ENCODE data around the gene CARD10. TPM values are rescaled to one million over a fixed set of nuclear protein-coding genes. Genes with fewer than 3 reads are reported as not detected.

Gene CARD10
- total RNA-seq, 1 experiment from 2014 or later = 63.9 TPM

DNA sequence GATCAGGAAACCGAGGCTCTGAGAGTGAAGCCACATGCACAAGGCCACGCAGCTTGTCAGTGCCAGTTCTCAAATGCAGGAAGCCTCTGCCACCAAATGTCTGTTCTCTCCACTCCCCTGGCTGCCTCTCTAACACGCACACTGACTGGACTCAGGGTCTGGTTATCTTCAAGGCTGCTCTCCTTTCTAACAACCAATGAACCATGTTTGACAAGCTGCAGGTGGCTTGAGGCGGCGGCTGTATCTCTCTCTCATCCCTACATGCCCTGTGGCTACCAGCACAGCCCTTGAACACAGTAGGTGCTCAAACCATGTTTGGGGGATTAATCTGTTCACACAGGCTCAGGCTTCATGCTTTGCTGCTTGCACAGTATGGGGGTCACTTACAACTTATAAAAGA, 56.8 kb downstream of the CARD10 start:
- POLR2A ChIA-PET (ENCODE audit: unreplicated experiment) = no interaction called here
- Histone ChIP-seq H3K9me2 (ENCODE audit: insufficient read depth) (no peaks in the 10 kb centered on the region), H3K4me1 (replicated peaks; ENCODE audit: insufficient read depth) (no peaks in the 10 kb centered on the region), H3K27ac (no peak overlapping the region), H2AFZ (no peak overlapping the region), H3K9me3 (ENCODE audit: insufficient read depth, low read depth) (no peaks in the 10 kb centered on the region), H3K4me3 (no peak overlapping the region), H3K36me3 (ENCODE audit: low read depth) (no peaks in the 10 kb centered on the region), H3K27me3 (ENCODE audit: insufficient read depth, low read depth) (no peaks in the 10 kb centered on the region), H4K20me1 (ENCODE audit: insufficient read depth) (no peaks in the 10 kb centered on the region), H3K4me2 (no peak overlapping the region), H3K79me2 (ENCODE audit: low read depth) (no peaks in the 10 kb centered on the region), H3F3A (ENCODE audit: insufficient read depth, low read depth) (peaks cover 3% of the 10 kb centered on the region; the same call in 1 of the 2 replicates)
- TF ChIP-seq, protein P1, sequence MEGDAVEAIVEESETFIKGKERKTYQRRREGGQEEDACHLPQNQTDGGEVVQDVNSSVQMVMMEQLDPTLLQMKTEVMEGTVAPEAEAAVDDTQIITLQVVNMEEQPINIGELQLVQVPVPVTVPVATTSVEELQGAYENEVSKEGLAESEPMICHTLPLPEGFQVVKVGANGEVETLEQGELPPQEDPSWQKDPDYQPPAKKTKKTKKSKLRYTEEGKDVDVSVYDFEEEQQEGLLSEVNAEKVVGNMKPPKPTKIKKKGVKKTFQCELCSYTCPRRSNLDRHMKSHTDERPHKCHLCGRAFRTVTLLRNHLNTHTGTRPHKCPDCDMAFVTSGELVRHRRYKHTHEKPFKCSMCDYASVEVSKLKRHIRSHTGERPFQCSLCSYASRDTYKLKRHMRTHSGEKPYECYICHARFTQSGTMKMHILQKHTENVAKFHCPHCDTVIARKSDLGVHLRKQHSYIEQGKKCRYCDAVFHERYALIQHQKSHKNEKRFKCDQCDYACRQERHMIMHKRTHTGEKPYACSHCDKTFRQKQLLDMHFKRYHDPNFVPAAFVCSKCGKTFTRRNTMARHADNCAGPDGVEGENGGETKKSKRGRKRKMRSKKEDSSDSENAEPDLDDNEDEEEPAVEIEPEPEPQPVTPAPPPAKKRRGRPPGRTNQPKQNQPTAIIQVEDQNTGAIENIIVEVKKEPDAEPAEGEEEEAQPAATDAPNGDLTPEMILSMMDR (conservative IDR thresholded peaks at IDR 0.05) = no peak
- TF ChIP-seq EZH2 (IDR thresholded peaks at IDR 0.05; ENCODE audit: low read depth) = no peak
- DNase-seq = no peak
- intact Hi-C loops (cut with micrococcal nuclease; ENCODE audit: unreplicated experiment) = no loop called here
- CTCF ChIA-PET = no interaction called here
- no TSS peak for BruUV-seq (replicated peaks)

DNA sequence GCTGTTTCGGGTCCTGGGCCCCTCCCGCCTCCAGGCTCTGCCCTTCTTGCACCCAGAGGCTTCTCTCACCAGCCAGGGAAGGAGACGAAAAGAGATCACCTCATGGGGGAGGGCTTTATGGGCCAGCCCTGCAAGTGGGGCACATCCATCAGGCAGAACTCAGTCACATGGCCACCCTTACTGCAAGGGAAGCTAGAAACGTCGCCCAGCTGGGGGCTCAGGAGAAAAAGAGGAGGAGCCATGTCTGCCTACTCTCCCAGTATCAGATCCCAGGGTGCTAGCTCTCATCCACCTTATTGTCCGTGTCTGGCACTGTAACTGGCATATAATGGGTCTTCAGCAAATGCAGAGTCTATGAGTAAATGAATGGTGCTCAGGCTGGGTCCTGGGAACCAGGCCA, 57.3 kb downstream of the CARD10 start:
- Histone ChIP-seq H3K36me3 (ENCODE audit: low read depth) (no peaks in the 10 kb centered on the region), H3F3A (ENCODE audit: insufficient read depth, low read depth) (peaks cover 3% of the 10 kb centered on the region; the same call in 1 of the 2 replicates), H3K9me2 (ENCODE audit: insufficient read depth) (no peaks in the 10 kb centered on the region), H3K27me3 (ENCODE audit: insufficient read depth, low read depth) (no peaks in the 10 kb centered on the region), H3K4me2 (no peak overlapping the region), H3K4me3 (no peak overlapping the region), H2AFZ (no peak overlapping the region), H3K79me2 (ENCODE audit: low read depth) (no peaks in the 10 kb centered on the region), H3K4me1 (replicated peaks; ENCODE audit: insufficient read depth) (no peaks in the 10 kb centered on the region), H4K20me1 (ENCODE audit: insufficient read depth) (no peaks in the 10 kb centered on the region), H3K27ac (no peak overlapping the region), H3K9me3 (ENCODE audit: insufficient read depth, low read depth) (no peaks in the 10 kb centered on the region)
- no peak for TF ChIP-seq EZH2 (IDR thresholded peaks at IDR 0.05; ENCODE audit: low read depth)
- TF ChIP-seq, protein P1 (conservative IDR thresholded peaks at IDR 0.05) = no peak
- CTCF ChIA-PET = no interaction called here
- POLR2A ChIA-PET (ENCODE audit: unreplicated experiment) = no interaction called here
- BruUV-seq (replicated peaks) = no TSS peak
- intact Hi-C loops (cut with micrococcal nuclease; ENCODE audit: unreplicated experiment) = no loop called here
- DNase-seq = no peak

DNA sequence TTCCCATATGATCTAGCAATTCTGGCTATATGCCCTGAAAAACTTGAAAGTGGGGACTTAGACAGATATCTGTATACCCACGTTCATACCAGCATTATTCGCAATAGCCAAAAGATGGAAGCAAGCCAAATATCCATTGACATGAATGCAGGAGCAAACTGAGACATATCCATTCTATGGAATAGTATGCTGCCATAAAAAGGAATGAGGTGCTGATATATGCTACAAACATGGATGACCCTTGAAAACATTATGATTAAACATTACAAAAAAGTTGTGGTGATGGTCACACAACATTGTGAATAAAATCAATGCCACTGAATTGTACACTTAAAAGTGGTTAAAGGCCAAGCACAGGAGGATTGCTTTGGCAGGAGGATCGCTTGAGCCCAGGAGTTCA, 58.5 kb downstream of the CARD10 start:
- H3K79me2 ChIP-seq (ENCODE audit: low read depth) = no peaks in the 10 kb centered on the region
- peaks cover 14% of the 10 kb centered on the region; the same call in 1 of the 2 replicates for H3F3A ChIP-seq (ENCODE audit: insufficient read depth, low read depth)
- H3K4me2 ChIP-seq = no peak overlapping the region
- POLR2A ChIA-PET (ENCODE audit: unreplicated experiment) = no interaction called here
- TF ChIP-seq, protein P1 (conservative IDR thresholded peaks at IDR 0.05) = no peak
- no peak for TF ChIP-seq EZH2 (IDR thresholded peaks at IDR 0.05; ENCODE audit: low read depth)
- no TSS peak for BruUV-seq (replicated peaks)
- no peaks in the 10 kb centered on the region for H3K9me2 ChIP-seq (ENCODE audit: insufficient read depth)
- no peak for DNase-seq
- H3K4me1 ChIP-seq (replicated peaks; ENCODE audit: insufficient read depth) = peaks cover 11% of the 10 kb centered on the region
- no peak overlapping the region for H2AFZ ChIP-seq
- H3K36me3 ChIP-seq (ENCODE audit: low read depth) = no peaks in the 10 kb centered on the region
- H3K9me3 ChIP-seq (ENCODE audit: insufficient read depth, low read depth) = no peaks in the 10 kb centered on the region
- CTCF ChIA-PET = interaction anchor here (0.6 kb wide), 1 partner anchor 193 kb away, joined by 3 read pairs; no protein-coding TSS in a partner anchor
- no peaks in the 10 kb centered on the region for H4K20me1 ChIP-seq (ENCODE audit: insufficient read depth)
- no peaks in the 10 kb centered on the region for H3K27me3 ChIP-seq (ENCODE audit: insufficient read depth, low read depth)
- no peak overlapping the region for H3K4me3 ChIP-seq
- no peak overlapping the region for H3K27ac ChIP-seq
- intact Hi-C loops (cut with micrococcal nuclease; ENCODE audit: unreplicated experiment) = no loop called here
